HCT116 (cell line): Measurements from ENCODE around the gene IRF3. TPM values are rescaled to one million over a fixed set of nuclear protein-coding genes. Genes with fewer than 3 reads are reported as not detected.

Experiments used
- ATAC-seq: fragments of 200-7000 bp; cut with Tn5 transposase; 2 replicates; pipeline ENCODE4 v1.9.1; 2020; ENCODE audit warnings: mild to moderate bottlenecking, moderate library complexity
- BruUV-seq: library from RNA; stranded (reverse); fragments of 400-500 nt; replicated peaks from 2 replicates; lab custom pipeline; 2021; lab: Mats Ljungman, UMichigan
- CTCF ChIA-PET: fragments of 300-600 bp; sonication (Branson Sonifier 250); formaldehyde crosslinking; loops from one replicate; lab custom pipeline; 2021; ENCODE audit warnings: antibody characterized with exemption; lab: Charles Lee
- POLR2A ChIA-PET: fragments of 300-600, 350-600 bp; sonication (Branson Sonifier 250); formaldehyde crosslinking; loops from one replicate; lab custom pipeline; 2021; ENCODE audit warnings: antibody characterized with exemption; lab: Charles Lee
- RAD21 ChIA-PET, 2 experiments: fragments of 300-600 bp; sonication (Branson Sonifier 250); formaldehyde crosslinking; loops; one replicate each; lab custom pipeline; 2023; ENCODE audit warnings: low total read pairs in 2 of 2; ENCODE audit not compliant: uncharacterized antibody in 2 of 2, unreplicated experiment in 2 of 2, low non-redundant PET in 1 of 2; lab: Charles Lee
- DNase-seq: peaks from one replicate; pipeline ENCODE4 v3.0.0-alpha.2; 2010; ENCODE audit warnings: low read depth, low spot score
- H2AFZ ChIP-seq: fragments of 200-600 bp; shearing (Covaris generic), sonication (generic); 2 replicates; pipeline ENCODE4 v1.6.1; 2017; ENCODE audit warnings: low read depth, mixed run types, mixed read lengths, antibody characterized with exemption, low read length; ENCODE audit not compliant: poor library complexity, severe bottlenecking
- H3K27ac ChIP-seq: 2 replicates; pipeline ENCODE4 v1.5.1; 2012; ENCODE audit warnings: low read depth, low read length
- H3K27me3 ChIP-seq: fragments of 200-600 bp; sonication (generic); 2 replicates; pipeline ENCODE4 v1.6.1; 2016; ENCODE audit warnings: mixed run types, low read length, mixed read lengths; ENCODE audit not compliant: insufficient read depth
- H3K36me3 ChIP-seq, 2 experiments: fragments of 200-500 bp in 1 of 2; fragments of 200-600 bp in 1 of 2; sonication (Bioruptor generic) in 1 of 2; sonication (generic) in 1 of 2; 2 replicates each; pipeline versions ENCODE4 v1.5.1 to v1.6.1; 2014 to 2016; ENCODE audit warnings: low read length in 2 of 2, inconsistent platforms in 1 of 2, mixed read lengths in 1 of 2, mixed run types in 1 of 2; ENCODE audit not compliant: insufficient read depth in 2 of 2, control insufficient read depth in 1 of 2
- H3K4me1 ChIP-seq, 2 experiments: fragments of 200-600 bp in 1 of 2; sonication (generic) in 1 of 2; 2 replicates each; pipeline versions ENCODE4 v1.5.1 to v1.6.1; 2012 to 2017; ENCODE audit warnings: low read length in 2 of 2, inconsistent platforms in 1 of 2, mild to moderate bottlenecking in 1 of 2, mixed read lengths in 1 of 2, mixed run types in 1 of 2, moderate library complexity in 1 of 2; ENCODE audit not compliant: insufficient read depth in 2 of 2, control insufficient read depth in 1 of 2
- H3K4me2 ChIP-seq: fragments of 200-600 bp; sonication (generic); 2 replicates; pipeline ENCODE4 v1.6.1; 2017; ENCODE audit warnings: mixed run types, low read length, mixed read lengths
- H3K4me3 ChIP-seq, 2 experiments: fragments of 200-600 bp in 1 of 2; sonication (generic) in 1 of 2; replicated peaks in 1 of 2; 2 replicates each; pipeline ENCODE4 v1.5.1; 2011 to 2016; ENCODE audit warnings: low read length in 2 of 2, control low read depth in 1 of 2, low read depth in 1 of 2, mild to moderate bottlenecking in 1 of 2, mixed read lengths in 1 of 2, mixed run types in 1 of 2
- H3K79me2 ChIP-seq: fragments of 200-600 bp; sonication (generic); 2 replicates; pipeline ENCODE4 v1.6.1; 2017; ENCODE audit warnings: mild to moderate bottlenecking, mixed run types, low read length, moderate library complexity, mixed read lengths; ENCODE audit not compliant: insufficient read depth
- H3K9ac ChIP-seq: fragments of 200-600 bp; sonication (generic); 2 replicates; pipeline ENCODE4 v1.6.1; 2016; ENCODE audit warnings: low read length, mixed read lengths
- H3K9me2 ChIP-seq: fragments of 200-600 bp; sonication (generic), shearing (Covaris generic); 2 replicates; pipeline ENCODE4 v1.6.1; 2017; ENCODE audit warnings: mixed run types, mild to moderate bottlenecking, moderate library complexity; ENCODE audit not compliant: insufficient read depth
- H3K9me3 ChIP-seq, 2 experiments: fragments of 200-500 bp in 1 of 2; fragments of 200-600 bp in 1 of 2; sonication (Bioruptor generic) in 1 of 2; sonication (generic) in 1 of 2; 2 replicates each; pipeline ENCODE4 v1.6.1; 2014 to 2017; ENCODE audit warnings: low read length in 2 of 2, mixed read lengths in 2 of 2, inconsistent platforms in 1 of 2, low read depth in 1 of 2, mild to moderate bottlenecking in 1 of 2, mixed run types in 1 of 2, moderate library complexity in 1 of 2; ENCODE audit not compliant: control insufficient read depth in 1 of 2, insufficient read depth in 1 of 2
- H4K20me1 ChIP-seq: fragments of 200-600 bp; sonication (generic), shearing (Covaris generic); 2 replicates; pipeline ENCODE4 v1.6.1; 2017; ENCODE audit warnings: mixed run types, mild to moderate bottlenecking, moderate library complexity; ENCODE audit not compliant: insufficient read depth
- CBX3 ChIP-seq: IDR thresholded peaks from 2 replicates; pipeline ENCODE4 v1.6.1; 2012; ENCODE audit warnings: low read depth
- CEBPB ChIP-seq: IDR thresholded peaks from 2 replicates; pipeline ENCODE4 v1.6.1; 2012; ENCODE audit warnings: low read depth
- EGR1 ChIP-seq: IDR thresholded peaks from 2 replicates; pipeline ENCODE4 v1.6.1; 2012; ENCODE audit warnings: low read depth
- ELF1 ChIP-seq: IDR thresholded peaks from 2 replicates; pipeline ENCODE4 v1.6.1; 2012; ENCODE audit warnings: low read depth, borderline replicate concordance
- EZH2 ChIP-seq: fragments of 200-600 bp; sonication (generic); IDR thresholded peaks from 2 replicates; pipeline ENCODE4 v1.6.1; 2017; ENCODE audit warnings: antibody characterized with exemption, mixed run types
- POLR2AphosphoS5 ChIP-seq: IDR thresholded peaks from 2 replicates; pipeline ENCODE4 v1.6.1; 2011; ENCODE audit warnings: mild to moderate bottlenecking, low read depth, low read length, moderate library complexity
- RAD21 ChIP-seq: IDR thresholded peaks from 2 replicates; pipeline ENCODE4 v1.6.1; 2012; ENCODE audit warnings: low read depth, mild to moderate bottlenecking
- SP1 ChIP-seq: IDR thresholded peaks from 2 replicates; pipeline ENCODE4 v1.6.1; 2012; ENCODE audit warnings: low read depth
- ZNF274 ChIP-seq: fragments of 200-500 bp; sonication (Bioruptor generic); IDR thresholded peaks from 2 replicates; pipeline ENCODE4 v1.6.1; 2014; ENCODE audit warnings: mild to moderate bottlenecking, low read depth, low read length, inconsistent platforms
- intact Hi-C: fragments of 100-400 bp; cut with micrococcal nuclease; formaldehyde crosslinking; loops from 2 replicates; pipeline ENCODE4 v1.10.0; 2022
- total RNA-seq: library from RNA; stranded (reverse); gene quantifications from one replicate; pipeline ENCODE4 v1.2.1, GENCODE V29; 2021; ENCODE audit not compliant: unreplicated experiment
- TF ChIP-seq, protein P1 (sequence below): IDR thresholded peaks from 2 replicates; pipeline ENCODE4 v1.6.1; 2011; ENCODE audit warnings: mild to moderate bottlenecking, low read length, moderate library complexity; ENCODE audit not compliant: insufficient replicate concordance; ENCODE audit errors: extremely low read depth
- TF ChIP-seq, protein P2 (sequence below): IDR thresholded peaks from 2 replicates; pipeline ENCODE4 v1.6.1; 2012; ENCODE audit warnings: low read depth
- TF ChIP-seq, protein P3 (sequence below): IDR thresholded peaks from 2 replicates; pipeline ENCODE4 v1.6.1; 2012
- TF ChIP-seq, protein P4 (sequence below): IDR thresholded peaks from 2 replicates; pipeline ENCODE4 v1.6.1; 2012

The IRF3 gene
- total RNA-seq, 1 experiment from 2014 or later, result 129 TPM

DNA sequence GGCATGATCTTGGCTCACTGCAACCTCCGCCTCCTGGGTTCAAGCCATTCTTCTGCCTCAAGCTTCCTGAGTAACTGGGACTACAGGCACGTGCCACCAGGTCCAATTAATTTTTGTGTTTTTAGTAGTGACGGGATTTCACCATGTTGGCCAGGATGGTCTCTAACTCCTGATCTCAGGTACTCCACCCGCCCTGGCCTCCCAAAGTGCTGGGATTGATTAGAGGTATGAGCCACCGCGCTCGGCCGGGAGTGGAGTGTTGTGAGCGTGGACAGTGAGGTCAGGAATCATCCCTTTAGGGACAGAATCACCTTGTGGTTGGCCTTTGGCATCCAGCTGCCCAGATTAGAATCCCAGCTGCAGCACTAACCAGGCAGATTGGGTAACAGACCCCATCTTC, 36.0 kb downstream of the IRF3 start:
- intact Hi-C loops, result no loop called here
- no peak for ATAC-seq
- CTCF ChIA-PET, result no interaction called here
- Histone ChIP-seq H3K27me3 (no peaks in the 10 kb centered on the region), H3K4me1 (peaks cover 3 to 8% of the 10 kb centered on the region in 2 experiments; a peak in 2 of 4 replicates), H3K9me3 (no peaks in the 10 kb centered on the region), H3K9ac (no peak overlapping the region), H3K4me2 (no peak overlapping the region), H3K9me2 (no peaks in the 10 kb centered on the region), H3K79me2 (no peaks in the 10 kb centered on the region)
- BruUV-seq, result no TSS peak
- RAD21 ChIA-PET, result no interaction called here
- TF ChIP-seq RAD21 (no peak), CBX3 (no peak), ZNF274 (no peak), ELF1 (no peak), CEBPB (no peak), POLR2AphosphoS5 (no peak), EZH2 (no peak), EGR1 (no peak), SP1 (no peak)
- TF ChIP-seq, protein P1, sequence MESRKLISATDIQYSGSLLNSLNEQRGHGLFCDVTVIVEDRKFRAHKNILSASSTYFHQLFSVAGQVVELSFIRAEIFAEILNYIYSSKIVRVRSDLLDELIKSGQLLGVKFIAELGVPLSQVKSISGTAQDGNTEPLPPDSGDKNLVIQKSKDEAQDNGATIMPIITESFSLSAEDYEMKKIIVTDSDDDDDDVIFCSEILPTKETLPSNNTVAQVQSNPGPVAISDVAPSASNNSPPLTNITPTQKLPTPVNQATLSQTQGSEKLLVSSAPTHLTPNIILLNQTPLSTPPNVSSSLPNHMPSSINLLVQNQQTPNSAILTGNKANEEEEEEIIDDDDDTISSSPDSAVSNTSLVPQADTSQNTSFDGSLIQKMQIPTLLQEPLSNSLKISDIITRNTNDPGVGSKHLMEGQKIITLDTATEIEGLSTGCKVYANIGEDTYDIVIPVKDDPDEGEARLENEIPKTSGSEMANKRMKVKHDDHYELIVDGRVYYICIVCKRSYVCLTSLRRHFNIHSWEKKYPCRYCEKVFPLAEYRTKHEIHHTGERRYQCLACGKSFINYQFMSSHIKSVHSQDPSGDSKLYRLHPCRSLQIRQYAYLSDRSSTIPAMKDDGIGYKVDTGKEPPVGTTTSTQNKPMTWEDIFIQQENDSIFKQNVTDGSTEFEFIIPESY, result no peak
- TF ChIP-seq, protein P2, sequence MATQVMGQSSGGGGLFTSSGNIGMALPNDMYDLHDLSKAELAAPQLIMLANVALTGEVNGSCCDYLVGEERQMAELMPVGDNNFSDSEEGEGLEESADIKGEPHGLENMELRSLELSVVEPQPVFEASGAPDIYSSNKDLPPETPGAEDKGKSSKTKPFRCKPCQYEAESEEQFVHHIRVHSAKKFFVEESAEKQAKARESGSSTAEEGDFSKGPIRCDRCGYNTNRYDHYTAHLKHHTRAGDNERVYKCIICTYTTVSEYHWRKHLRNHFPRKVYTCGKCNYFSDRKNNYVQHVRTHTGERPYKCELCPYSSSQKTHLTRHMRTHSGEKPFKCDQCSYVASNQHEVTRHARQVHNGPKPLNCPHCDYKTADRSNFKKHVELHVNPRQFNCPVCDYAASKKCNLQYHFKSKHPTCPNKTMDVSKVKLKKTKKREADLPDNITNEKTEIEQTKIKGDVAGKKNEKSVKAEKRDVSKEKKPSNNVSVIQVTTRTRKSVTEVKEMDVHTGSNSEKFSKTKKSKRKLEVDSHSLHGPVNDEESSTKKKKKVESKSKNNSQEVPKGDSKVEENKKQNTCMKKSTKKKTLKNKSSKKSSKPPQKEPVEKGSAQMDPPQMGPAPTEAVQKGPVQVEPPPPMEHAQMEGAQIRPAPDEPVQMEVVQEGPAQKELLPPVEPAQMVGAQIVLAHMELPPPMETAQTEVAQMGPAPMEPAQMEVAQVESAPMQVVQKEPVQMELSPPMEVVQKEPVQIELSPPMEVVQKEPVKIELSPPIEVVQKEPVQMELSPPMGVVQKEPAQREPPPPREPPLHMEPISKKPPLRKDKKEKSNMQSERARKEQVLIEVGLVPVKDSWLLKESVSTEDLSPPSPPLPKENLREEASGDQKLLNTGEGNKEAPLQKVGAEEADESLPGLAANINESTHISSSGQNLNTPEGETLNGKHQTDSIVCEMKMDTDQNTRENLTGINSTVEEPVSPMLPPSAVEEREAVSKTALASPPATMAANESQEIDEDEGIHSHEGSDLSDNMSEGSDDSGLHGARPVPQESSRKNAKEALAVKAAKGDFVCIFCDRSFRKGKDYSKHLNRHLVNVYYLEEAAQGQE, result no peak
- TF ChIP-seq, protein P3, sequence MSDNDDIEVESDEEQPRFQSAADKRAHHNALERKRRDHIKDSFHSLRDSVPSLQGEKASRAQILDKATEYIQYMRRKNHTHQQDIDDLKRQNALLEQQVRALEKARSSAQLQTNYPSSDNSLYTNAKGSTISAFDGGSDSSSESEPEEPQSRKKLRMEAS, result no peak
- TF ChIP-seq, protein P4, sequence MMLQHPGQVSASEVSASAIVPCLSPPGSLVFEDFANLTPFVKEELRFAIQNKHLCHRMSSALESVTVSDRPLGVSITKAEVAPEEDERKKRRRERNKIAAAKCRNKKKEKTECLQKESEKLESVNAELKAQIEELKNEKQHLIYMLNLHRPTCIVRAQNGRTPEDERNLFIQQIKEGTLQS, result no peak
- TF ChIP-seq, all 23 proteins: peak for 0
- no peak for DNase-seq
- Histone ChIP-seq H2AFZ (no peak overlapping the region), H4K20me1 (no peaks in the 10 kb centered on the region), H3K36me3 (peaks cover 0 to 2% of the 10 kb centered on the region in 2 experiments; a peak in 1 of 4 replicates), H3K4me3 (no peak overlapping the region), H3K27ac (no peak overlapping the region)
- POLR2A ChIA-PET, result interaction anchor here (2.9 kb wide), 1 partner anchor 11 kb away, joined by 13 read pairs; the partner anchor contains the start of gene RRAS
